HPDE6-E6E7 (cell line): ENCODE measurements around the gene OTOG.

Experiments
- DNase-seq: peaks from one replicate; pipeline ENCODE4 v3.0.0; 2011; ENCODE audit warnings: missing footprints; ENCODE audit errors: extremely low spot score

OTOG gene

DNA sequence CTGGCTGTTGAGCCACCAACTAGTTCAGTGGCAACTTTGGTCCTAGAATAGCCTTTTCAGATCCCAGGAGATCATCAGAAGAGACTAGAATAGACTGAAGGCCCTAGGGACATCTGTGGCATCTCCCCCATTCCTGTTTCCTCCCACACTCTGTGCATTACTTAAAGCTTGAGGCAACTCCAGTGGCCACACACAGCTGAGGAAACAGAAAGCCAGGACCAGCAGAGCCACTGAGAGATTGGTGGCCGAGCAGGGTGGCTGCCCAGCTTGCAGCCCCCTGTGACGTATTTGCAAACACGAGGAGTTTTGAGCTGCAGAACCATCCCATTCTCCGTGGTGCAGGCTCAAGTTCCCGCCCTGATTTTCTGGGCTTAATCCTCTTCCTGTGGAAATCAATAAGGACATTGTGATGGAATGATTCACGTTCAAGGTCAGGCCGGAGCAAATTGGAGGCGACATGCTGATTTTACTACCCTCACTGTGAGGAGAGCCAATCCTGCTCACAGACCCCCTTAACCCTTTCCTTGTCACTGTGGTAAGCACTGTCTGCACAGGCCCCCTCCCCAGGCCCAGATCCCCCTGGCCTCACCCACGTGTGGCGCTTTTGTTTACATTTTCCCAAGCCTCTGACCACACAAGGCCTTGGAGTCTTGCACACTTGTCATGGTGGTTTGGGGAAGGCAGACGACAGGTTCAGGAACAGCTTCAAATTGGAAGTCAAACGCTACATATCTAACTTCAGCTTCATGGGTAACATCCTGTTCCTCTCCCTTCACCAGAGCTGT is 103.3 kb downstream of the OTOG start:
- DNase-seq = no peak

- no peak for DNase-seq
These were observed 104.0 kb downstream of the OTOG start for GRCh38 chr11:17651061-17651460.

DNA sequence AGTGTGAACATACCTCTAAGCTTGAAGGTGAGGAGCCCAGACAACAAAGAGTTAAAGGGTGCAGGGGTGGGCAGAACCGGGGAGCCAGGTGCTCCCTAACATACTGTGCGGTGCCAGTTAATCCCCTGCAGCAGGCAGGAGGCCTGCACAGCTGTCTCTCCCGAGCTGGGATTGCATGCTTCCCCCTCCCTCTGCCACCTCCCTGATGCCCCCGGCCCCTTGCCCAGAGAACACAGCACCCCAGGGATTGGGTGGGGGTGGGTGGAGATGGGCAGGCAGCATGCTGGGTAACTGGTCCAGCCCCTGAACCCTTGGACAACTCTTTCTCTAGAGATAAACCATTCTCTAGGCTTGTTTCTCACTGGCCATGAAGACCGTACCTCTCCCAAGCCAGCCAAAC is 104.6 kb downstream of the OTOG start:
- DNase-seq = no peak

- no peak for DNase-seq
These were observed 105.5 kb downstream of the OTOG start for GRCh38 chr11:17652556-17652955.

DNA sequence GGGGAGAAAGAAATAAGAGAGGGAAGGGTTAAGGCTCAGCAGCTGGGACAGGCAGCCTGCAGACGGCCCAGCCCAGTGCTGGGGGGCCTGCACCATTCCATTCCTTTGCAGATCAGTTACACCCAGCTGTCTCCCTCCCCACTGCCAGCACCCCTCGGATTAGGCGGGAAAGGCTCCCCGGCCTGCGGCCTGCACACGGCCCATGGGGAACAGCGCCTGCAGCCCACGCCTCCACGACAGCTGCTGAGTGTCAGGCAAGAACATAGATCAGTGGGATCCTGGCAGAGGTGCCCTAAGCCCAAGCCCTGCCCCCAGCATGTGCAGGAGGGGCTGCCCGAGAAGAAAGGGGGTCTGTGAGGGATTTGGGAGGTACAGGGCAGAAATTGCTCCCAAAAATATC is 106.6 kb downstream of the OTOG start:
- DNase-seq = no peak

DNA sequence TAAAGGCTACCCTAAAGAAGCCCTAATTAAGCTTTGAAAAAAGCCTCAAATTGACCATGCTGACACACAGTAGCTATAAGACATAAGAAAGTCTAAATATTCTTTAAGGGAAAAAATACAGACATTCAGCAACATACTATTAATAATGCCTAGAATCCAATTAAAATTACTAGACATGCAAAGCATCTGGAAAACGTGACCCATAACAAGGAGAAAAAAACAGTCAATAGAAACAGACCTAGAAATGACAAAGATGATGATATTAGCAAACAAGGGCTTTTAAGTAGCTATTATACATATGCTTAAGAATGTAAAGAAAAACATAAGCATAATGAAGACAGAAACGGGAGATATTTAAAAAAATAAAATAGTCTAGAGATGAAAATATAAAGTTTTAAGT is 108.6 kb downstream of the OTOG start:
- DNase-seq = no peak

- DNase-seq = no peak
These were observed 111.2 kb downstream of the OTOG start for GRCh38 chr11:17658211-17658610.

- no peak for DNase-seq
These were observed 121.1 kb downstream of the OTOG start for GRCh38 chr11:17668166-17668565.

- no peak for DNase-seq
These were observed 125.4 kb downstream of the OTOG start for GRCh38 chr11:17672469-17672868.

DNA sequence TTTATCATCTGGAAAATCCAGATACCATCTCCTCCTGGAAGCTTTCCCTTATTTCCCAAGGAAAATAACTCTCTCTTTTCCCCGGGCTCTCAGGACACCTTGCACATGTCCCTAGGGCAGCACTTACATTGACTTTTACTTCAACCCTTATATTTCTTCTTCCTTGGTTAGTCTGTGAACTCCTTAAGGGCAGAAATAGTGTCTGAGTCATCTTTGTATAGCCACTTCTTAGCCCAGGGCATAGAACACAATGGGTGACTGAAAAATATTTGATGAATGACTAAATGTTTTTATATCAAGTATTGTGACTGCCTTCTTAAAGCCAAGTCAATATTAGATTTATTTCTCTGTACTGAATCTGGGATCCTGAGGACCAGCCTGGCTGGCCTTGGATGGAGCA is 126.9 kb downstream of the OTOG start:
- no peak for DNase-seq

GRCh38 chr11:17682848-17683247 is 135.8 kb downstream of the OTOG start:
- DNase-seq = no peak

- DNase-seq = peak; percentile 27
These were observed 136.5 kb downstream of the OTOG start for GRCh38 chr11:17683377-17684161.

- no peak for DNase-seq
These were observed 137.5 kb downstream of the OTOG start for GRCh38 chr11:17684550-17684949.

DNA sequence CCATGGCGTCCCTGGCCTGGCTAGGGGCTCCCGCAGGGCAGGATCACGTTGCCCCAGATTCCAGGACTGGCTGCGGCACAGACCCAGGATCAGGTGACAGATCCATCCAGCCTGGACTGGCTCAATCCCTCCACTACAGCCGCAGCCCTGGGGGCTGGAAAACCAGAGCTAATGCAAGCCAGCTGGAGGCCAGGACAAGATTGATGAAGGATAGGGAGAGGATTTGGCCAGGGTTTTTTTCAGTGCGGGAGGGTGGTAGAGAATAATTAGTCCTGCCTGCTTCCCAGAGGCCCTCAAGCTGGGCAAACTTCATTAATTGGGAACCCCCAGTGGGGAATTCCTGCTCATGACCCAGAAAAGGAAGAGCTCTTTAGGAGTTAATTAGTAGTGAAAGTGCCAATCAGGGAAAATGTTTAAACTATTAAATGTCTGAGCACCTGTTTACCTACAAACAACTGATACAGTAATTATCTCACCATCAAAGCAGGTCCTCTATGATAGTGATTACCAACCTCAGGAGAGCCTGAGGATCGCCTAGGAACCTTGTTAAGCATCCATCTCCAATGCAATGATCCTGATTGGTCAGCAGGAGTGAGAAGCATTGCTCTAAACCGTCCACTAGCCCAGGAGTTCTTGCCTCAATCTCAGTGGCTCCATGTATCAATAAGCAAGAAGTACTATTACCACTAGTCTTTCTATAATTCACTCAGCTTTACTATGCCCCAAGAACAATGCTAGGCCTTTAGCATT is 139.3 kb downstream of the OTOG start:
- no peak for DNase-seq

DNA sequence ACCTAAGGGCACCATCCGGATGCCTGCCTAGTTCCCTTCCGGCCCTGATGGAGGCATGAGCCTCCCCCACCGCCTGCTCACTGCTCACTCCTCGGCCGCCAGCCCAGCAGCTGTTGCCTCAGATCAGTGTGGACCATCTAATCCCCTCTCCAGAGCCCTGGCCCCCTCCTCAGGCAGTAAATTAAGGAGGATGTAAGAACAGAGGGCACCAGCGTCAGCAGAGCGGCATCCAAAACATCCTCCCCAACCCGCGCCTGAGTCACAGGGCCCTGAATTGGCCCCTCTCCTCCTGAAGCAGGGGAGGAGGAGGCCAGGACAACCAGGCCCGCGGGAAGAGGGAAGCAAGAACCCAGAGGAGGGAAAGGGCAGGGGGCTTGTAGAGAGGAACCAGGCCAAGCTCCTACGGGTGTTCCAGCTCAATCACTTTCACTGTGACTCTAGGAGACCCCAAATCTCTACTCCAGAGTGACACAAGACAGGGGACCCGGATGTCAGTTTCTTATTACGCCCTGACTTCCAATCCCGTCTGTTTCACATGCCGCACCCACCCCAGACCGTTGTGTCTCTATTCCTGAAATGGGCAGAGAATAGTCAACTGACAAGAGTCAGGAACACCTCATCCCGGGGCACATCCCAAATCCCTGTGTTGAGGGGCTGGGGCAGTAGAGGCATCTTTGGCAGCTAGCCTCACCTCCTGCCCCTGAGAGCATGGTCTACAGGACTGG is 141.0 kb downstream of the OTOG start:
- DNase-seq = no peak

DNA sequence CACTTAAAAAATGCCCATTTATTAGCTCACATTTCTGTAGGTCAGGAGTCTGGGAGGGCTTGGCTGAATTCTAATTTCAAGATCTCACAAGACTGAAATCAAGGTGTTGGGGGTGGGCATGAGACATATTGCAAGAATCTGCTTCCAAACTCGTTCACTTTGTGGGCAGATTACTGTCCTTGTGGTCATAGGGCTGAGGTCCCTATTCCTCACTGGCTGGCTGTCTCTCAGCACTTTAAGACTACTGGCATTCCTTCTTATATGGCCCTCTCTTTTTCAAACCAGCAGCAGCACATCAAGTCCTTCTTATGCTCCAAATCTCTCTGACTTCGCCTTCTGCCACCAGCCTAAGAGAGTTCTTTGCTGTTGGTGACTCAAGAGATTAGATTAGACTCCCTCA is 144.5 kb downstream of the OTOG start:
- no peak for DNase-seq

- no peak for DNase-seq
These were observed 144.9 kb downstream of the OTOG start for GRCh38 chr11:17691976-17692375.

DNA sequence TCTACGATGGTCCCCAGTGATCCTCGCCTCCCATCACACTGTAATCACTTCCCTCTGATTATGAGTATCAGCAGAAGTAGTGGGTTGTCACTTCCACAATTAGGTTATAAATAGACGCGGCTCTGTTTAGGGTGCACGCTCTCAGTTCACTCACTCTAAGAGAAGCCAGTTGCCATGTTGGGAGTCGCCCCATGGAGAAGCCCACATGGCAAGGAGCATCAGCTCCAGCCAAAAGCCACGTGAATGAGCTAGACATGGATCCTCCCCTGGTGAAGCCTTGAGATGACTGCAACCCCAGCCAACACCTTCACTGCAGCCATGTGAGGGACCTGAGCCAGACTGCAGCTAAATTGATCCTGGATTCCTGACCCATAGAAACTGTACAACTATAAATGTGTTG is 145.9 kb downstream of the OTOG start:
- no peak for DNase-seq

- DNase-seq = no peak
These were observed 146.5 kb downstream of the OTOG start for GRCh38 chr11:17693531-17693930.

DNA sequence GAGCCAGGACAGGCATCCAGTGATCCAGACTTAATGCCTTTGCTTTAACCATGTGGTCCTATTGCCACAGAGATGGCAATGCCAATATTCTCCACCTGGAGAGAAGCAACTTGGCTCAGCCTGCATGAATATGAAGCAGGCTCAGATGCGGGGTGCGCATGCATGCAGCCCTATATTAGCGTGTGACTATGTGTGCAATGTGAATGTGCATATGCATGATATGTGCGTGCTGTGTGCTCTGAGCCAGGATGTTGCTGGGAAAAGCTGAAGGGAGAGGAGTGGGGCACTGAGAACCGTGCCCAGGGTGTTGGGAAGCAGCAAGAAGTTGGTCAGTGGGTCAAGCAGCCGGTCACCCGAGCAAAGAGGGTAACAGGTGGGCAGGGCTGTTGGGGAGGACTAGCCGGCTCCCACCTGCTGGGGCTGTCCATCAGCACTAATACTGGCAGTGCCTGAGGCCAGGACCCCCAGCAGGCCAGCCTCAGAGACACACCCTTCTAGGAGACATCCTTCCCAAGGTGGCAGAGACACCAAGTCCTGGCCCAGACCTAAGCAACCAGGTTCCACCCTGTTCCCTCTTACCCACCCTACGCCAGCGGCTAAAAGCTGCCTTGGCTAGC is 147.5 kb downstream of the OTOG start:
- DNase-seq = no peak
